GM13976 (cell line): ENCODE measurements around the gene DRC7.

Experiments
- DNase-seq: peaks from one replicate; pipeline ENCODE4 v3.0.0; 2012; ENCODE audit warnings: low spot score
- in situ Hi-C: fragments of 300-500 bp; cut with MboI; formaldehyde crosslinking; loops from one replicate; pipeline ENCODE4 v1.12.0; 2022; ENCODE audit warnings: low sequenced_read_pairs, mixed read lengths, inconsistent platforms; ENCODE audit not compliant: unreplicated experiment
- TF ChIP-seq, protein P1 (sequence below): IDR thresholded peaks from 2 replicates; pipeline ENCODE4 v1.5.1; 2012; ENCODE audit warnings: borderline replicate concordance, mild to moderate bottlenecking; ENCODE audit not compliant: insufficient read depth; ENCODE audit errors: extremely low read depth, missing control alignments, control extremely low read depth

The DRC7 gene

DNA sequence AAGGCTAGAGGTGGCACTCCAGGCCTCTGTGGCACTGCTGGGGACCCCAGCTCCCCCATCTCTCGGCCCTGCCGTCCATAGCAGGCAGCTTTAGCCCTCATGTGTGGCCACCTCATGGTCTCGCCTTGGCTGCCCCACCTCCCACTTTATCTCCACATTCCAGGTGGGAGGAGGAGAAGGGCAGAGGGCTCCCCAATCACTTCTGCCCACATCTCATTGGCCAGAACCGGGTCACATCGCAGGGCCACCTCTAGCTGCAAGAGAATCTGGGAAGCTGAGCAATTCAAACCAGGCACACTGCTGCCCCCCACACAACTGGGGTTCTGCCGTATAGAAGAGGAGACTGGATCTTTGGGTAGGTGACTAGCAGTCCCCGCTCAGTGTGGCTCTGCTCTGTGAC is 1.6 kb downstream of the DRC7 start:
- DNase-seq = no peak
- in situ Hi-C loops = no loop called here
- TF ChIP-seq, protein P1, sequence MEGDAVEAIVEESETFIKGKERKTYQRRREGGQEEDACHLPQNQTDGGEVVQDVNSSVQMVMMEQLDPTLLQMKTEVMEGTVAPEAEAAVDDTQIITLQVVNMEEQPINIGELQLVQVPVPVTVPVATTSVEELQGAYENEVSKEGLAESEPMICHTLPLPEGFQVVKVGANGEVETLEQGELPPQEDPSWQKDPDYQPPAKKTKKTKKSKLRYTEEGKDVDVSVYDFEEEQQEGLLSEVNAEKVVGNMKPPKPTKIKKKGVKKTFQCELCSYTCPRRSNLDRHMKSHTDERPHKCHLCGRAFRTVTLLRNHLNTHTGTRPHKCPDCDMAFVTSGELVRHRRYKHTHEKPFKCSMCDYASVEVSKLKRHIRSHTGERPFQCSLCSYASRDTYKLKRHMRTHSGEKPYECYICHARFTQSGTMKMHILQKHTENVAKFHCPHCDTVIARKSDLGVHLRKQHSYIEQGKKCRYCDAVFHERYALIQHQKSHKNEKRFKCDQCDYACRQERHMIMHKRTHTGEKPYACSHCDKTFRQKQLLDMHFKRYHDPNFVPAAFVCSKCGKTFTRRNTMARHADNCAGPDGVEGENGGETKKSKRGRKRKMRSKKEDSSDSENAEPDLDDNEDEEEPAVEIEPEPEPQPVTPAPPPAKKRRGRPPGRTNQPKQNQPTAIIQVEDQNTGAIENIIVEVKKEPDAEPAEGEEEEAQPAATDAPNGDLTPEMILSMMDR = no peak

DNA sequence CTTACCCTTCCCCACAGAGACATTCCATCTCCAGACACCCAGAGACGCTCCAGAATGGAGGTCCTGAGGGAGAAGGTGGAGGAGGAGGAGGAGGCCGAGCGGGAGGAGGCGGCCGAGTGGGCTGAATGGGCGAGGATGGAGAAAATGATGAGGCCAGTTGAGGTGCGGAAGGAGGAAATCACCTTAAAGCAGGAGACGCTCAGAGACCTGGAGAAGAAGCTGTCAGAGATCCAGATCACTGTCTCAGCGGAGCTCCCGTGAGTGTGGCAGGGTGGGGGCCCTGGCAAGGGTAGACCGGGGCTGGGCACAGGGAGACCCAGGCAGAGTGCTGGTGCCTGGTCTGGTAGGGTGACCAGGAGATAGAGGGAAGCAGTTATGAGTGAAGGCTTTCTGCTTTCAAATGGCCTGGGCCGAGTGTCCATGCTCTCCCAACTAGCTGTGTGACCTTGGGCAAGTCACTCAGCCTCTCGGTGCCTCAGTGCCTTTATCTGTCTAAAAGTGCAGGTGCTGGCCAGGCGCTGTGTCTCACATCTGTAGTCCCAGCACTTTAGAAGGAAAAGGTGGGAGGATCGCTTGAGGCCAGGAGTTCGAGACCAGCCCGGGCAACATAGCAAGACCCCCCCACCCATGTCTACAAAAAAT is 3.4 kb downstream of the DRC7 start:
- in situ Hi-C loops = no loop called here
- TF ChIP-seq, protein P1 = no peak
- no peak for DNase-seq

DNA sequence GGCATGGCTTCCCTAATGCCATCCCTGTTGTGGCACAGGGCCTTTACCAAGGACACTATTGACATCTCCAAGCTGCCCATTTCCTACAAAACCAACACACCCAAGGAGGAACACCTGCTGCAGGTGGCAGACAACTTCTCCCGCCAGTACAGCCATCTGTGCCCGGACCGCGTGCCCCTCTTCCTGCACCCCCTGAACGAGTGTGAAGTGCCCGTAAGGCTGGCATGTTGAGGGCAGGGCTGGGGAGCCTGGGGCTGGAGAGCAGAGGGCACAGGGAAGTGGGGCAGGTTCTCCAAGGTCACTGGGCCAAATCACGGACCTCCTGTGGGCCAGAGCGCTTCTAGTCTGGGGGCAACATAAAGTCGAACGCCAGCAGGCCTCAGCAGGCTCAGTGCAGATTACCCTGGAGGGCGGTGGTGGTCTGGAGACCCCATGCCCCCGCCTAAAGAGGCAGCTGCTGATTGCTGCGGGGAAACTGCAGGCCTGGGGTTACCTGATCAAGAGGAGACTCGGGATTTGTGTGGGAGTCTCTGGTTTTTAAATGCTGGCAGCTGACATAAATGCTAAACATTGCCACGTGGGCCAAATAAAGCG is 4.3 kb downstream of the DRC7 start:
- no peak for DNase-seq
- TF ChIP-seq, protein P1 = no peak
- in situ Hi-C loops = no loop called here

DNA sequence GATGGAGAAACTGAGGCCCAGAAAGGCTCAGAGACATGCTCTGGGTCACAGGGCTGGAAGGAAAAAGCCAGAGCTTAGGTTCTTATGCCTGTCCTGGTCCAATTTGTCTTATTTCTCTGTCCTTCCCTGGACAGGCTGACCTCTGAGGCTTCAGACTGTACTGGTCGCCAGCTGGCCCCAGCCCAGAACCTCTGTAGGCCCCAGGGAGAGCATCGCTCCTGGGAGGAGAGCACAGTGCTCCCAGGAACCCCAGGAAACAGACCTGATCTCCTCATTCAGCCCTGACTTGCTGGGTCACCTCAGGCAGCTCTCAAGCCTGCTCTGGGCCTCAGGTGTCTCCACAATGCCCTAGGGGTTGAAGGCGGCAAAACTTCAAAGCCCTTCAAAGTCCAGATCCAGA is 4.9 kb downstream of the DRC7 start:
- TF ChIP-seq, protein P1 = no peak
- in situ Hi-C loops = no loop called here
- no peak for DNase-seq

DNA sequence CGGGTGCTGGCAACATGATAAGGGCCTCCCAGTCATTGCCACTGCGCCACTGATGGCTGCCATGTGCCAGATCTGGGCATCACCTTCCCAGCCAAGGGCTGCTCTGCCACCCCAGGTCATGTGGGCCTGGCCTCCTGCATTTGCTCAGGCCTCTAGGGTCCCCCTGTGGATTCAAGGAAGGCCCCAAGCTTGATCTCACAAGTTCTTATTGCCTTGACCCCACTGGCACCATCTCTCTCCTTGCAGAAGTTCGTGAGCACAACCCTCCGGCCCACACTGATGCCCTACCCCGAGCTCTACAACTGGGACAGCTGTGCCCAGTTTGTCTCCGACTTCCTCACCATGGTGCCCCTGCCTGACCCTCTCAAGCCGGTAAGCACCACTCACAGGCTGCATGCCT is 5.3 kb downstream of the DRC7 start:
- in situ Hi-C loops = no loop called here
- no peak for DNase-seq
- TF ChIP-seq, protein P1 = no peak

DNA sequence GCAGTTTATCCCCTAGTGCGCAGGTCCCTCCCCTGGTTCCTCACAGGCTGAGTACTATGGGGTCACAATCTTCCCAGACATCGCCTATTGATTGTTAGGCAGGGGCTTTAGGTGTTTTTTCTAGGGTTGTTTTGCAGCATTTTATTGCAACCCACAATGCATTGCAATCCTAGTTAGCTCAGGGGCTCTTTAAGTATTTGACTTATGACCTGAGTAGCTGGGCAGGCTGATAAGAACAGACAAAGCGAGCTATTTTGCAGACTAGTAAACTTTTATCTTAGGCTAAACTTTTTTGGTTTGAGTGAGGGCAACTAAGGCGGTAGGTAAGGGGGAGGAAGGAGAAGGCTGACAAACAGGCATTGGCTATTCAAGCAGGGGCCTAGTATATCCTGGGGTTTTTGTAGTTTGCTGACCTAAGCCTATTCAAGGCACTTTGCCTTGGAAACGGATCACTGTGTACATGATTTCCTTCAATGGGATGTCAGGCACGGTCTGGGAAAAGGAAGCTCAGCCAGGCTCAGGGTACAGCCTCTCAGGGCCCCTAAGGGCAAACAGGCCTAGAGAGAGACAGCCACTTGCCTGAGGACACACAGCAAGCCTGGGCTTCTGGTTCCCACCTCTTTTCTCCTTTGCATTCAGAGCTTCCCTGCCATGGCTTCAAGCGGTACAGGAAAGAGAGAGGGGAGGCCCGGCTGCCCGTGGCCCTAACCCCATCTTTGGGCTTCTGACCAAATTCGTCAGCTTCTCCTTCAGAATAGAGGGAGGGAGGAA is 6.4 kb downstream of the DRC7 start:
- no peak for DNase-seq
- in situ Hi-C loops = no loop called here
- TF ChIP-seq, protein P1 = no peak
